Mammary epithelial cell (primary cell): ENCODE data around the gene TSC1.

Source experiments
- CTCF ChIP-seq, 2 donors: IDR thresholded peaks in 1 of 2; conservative IDR thresholded peaks in 1 of 2; 2 replicates each; pipeline ENCODE4 v1.5.1; 2011 to 2012; ENCODE audit warnings: inconsistent platforms in 2 of 2, low read length in 2 of 2, mild to moderate bottlenecking in 2 of 2, control low read depth in 1 of 2, low read depth in 1 of 2; ENCODE audit not compliant: insufficient read depth in 1 of 2; ENCODE audit errors: extremely low read depth in 1 of 2
- EZH2 ChIP-seq: IDR thresholded peaks from 2 replicates; pipeline ENCODE4 v1.6.1; 2012; ENCODE audit warnings: low read length, inconsistent platforms, borderline replicate concordance

GRCh38 chr9:132879457-132880323 is 64.7 kb downstream of the TSC1 start:
- no peak for TF ChIP-seq CTCF (conservative IDR thresholded peaks at IDR 0.05 in 1 of 2, IDR thresholded peaks at IDR 0.05 in 1 of 2; ENCODE audit: extremely low read depth in 1 of 2, insufficient read depth in 1 of 2, low read depth in 1 of 2, low read length in 2 of 2)
- no peak for TF ChIP-seq EZH2
